Left ventricle myocardium inferior (tissue), 1 donor: ENCODE measurements around the gene IFT25. TPM values are rescaled to one million over a fixed set of nuclear protein-coding genes. Genes with fewer than 3 reads are reported as not detected.

Experiments
- DNase-seq: peaks from one replicate; pipeline ENCODE4 v3.0.0-alpha.2; 2020
- H3K27ac ChIP-seq: fragments of 200-600 bp; replicated peaks from 2 replicates; pipeline ENCODE4 v1.8.0; 2021
- H3K27me3 ChIP-seq: fragments of 200-600 bp; 2 replicates; pipeline ENCODE4 v1.8.0; 2021; ENCODE audit warnings: low read depth
- H3K36me3 ChIP-seq: fragments of 200-600 bp; 2 replicates; pipeline ENCODE4 v1.8.0; 2021
- H3K4me1 ChIP-seq: fragments of 200-600 bp; 2 replicates; pipeline ENCODE4 v1.8.0; 2021
- H3K4me3 ChIP-seq: fragments of 200-600 bp; 2 replicates; pipeline ENCODE4 v1.8.0; 2021; ENCODE audit warnings: mild to moderate bottlenecking, moderate library complexity
- H3K9me3 ChIP-seq: fragments of 200-600 bp; replicated peaks from 2 replicates; pipeline ENCODE4 v1.8.0; 2021
- CTCF ChIP-seq: fragments of 200-600 bp; IDR thresholded peaks from 2 replicates; pipeline ENCODE4 v1.8.0; 2021; ENCODE audit warnings: antibody characterized with exemption, mild to moderate bottlenecking, borderline replicate concordance
- intact Hi-C: fragments of 100-400 bp; cut with micrococcal nuclease; formaldehyde crosslinking; loops from one replicate; pipeline ENCODE4 v1.11.0; 2022
- total RNA-seq: library from RNA; stranded (reverse); fragmentation: NEBNext Ultra II Directional; extraction: Animal tissue kit (Norgen Biotek cat#: 25700); gene quantifications from one replicate; pipeline ENCODE4 v1.2.1, GENCODE V29; 2021
- donor health status: DM: no; HTN: yes; CAD: no; lungs with severe emphysema.

Gene IFT25
- total RNA-seq, 1 donor from 2014 or later: 13.2 TPM

DNA sequence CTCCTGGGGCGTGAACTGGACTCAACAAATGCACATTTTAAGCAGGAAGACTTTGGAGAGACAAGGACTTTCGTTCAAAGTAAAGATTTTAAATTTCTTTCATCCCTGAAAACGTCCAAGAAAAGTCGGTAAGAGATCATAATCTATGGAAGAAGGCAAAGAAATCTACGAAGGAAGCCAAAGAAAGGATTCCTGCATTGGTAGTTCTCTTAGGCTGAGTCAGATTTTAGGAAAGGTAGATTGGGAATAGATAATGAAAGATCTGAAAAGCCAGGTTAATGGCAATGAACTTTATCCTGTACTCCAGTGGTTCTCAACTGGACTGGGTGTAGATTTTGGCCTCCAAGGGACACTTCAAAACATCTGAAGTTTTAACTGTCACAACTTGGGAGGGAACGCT lies 2.4 kb downstream of the IFT25 start:
- H3K27ac ChIP-seq: no peak overlapping the region
- H3K4me3 ChIP-seq: no peak overlapping the region
- no peak for DNase-seq
- H3K27me3 ChIP-seq: no peaks in the 10 kb centered on the region
- intact Hi-C loops: no loop called here
- peaks cover 32% of the 10 kb centered on the region for H3K4me1 ChIP-seq
- TF ChIP-seq CTCF: no peak
- no peaks in the 10 kb centered on the region for H3K36me3 ChIP-seq
- H3K9me3 ChIP-seq: no peaks in the 10 kb centered on the region

DNA sequence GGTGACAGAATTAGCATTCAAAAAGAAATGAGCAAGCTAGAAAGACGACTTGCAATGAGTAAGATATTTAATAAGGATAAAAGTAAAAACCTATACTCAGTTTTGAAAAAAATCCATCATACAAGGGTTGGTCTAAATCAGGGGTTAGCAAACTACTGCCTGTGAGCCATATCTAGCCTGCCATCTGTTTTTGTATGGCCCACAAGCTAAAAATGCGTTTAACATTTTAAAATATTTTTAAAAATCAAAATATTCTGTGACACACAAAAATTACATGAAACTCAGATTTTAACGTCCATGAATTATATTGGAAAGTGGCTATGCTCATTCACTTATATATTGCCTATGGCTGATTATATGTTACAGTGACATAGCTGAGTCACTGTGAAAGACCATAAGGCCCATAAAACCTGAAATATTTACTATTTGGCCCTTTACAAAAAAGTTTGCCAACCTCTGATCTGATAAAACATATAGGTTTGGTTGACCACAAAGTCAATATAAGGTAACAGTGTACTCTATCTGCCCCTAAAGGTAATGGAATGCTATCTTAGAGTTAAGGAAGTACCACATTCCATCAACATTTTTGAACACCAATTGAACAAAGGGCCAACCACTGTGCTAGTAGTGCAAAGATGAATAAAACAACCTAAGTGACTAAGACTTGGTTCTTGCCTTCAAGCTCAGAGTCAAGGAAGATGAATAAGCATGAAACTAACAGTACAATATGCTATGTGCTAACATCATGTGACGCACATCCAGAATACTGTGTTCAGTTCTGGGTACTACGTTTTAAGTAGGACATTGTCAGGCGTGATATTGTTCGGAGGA lies 3.2 kb downstream of the IFT25 start:
- intact Hi-C loops: no loop called here
- no peak for TF ChIP-seq CTCF
- no peaks in the 10 kb centered on the region for H3K9me3 ChIP-seq
- H3K4me1 ChIP-seq: peaks cover 24% of the 10 kb centered on the region
- H3K27ac ChIP-seq: no peak overlapping the region
- H3K27me3 ChIP-seq: no peaks in the 10 kb centered on the region
- no peaks in the 10 kb centered on the region for H3K36me3 ChIP-seq
- DNase-seq: no peak
- H3K4me3 ChIP-seq: no peak overlapping the region

GRCh38 chr1:53938136-53938830 lies 7.2 kb downstream of the IFT25 start:
- TF ChIP-seq CTCF: no peak
- H3K36me3 ChIP-seq: peaks cover 5% of the 10 kb centered on the region
- no peaks in the 10 kb centered on the region for H3K27me3 ChIP-seq
- no peak for DNase-seq
- no peaks in the 10 kb centered on the region for H3K4me1 ChIP-seq
- no peak overlapping the region for H3K27ac ChIP-seq
- no peak overlapping the region for H3K4me3 ChIP-seq
- intact Hi-C loops: no loop called here
- peaks cover 8% of the 10 kb centered on the region for H3K9me3 ChIP-seq

DNA sequence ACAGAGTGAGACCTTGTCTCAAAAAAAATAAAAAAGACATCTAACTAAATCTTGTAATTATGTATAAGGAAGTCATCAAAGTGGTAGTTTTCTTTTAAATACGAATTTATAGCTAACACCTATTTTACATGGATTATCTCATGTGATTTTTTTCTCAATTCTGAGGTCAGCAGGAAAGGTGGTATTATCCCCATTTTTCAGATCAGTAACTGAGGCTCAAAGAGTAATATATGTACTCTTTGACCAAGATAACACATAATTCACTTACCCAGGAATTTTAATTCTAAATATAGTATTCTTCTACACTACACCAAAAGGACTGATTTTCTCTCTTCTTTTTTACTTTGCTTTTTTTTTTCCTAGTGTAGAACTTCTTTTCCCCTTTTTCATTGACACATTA lies 9.1 kb downstream of the IFT25 start:
- no peak for DNase-seq
- intact Hi-C loops: no loop called here
- no peak overlapping the region for H3K27ac ChIP-seq

More for the DNA sequence above, 9.1 kb downstream of the IFT25 start:
- no peak overlapping the region for H3K4me3 ChIP-seq
- no peaks in the 10 kb centered on the region for H3K27me3 ChIP-seq
- peaks cover 8% of the 10 kb centered on the region for H3K36me3 ChIP-seq
- no peaks in the 10 kb centered on the region for H3K4me1 ChIP-seq
- H3K9me3 ChIP-seq: peaks cover 18% of the 10 kb centered on the region
- TF ChIP-seq CTCF: no peak
